ENCODE results near the gene PTPN9.

The PTPN9 gene

GRCh38 chr15:75493732-75494131 lies 85.4 kb downstream of the PTPN9 start:
- TF ChIP-seq FOXM1 (IDR thresholded peaks at IDR 0.05; ENCODE audit: borderline replicate concordance, low read depth) (no peak), RAD21 (IDR thresholded peaks at IDR 0.05; ENCODE audit: low read depth) (no peak), EGR1 (IDR thresholded peaks at IDR 0.05) (no peak), USF1 (IDR thresholded peaks at IDR 0.05) (no peak), TAF1 (IDR thresholded peaks at IDR 0.05; ENCODE audit: low read depth) (no peak), ZBTB7A (IDR thresholded peaks at IDR 0.05; ENCODE audit: low read depth) (no peak), TCF12 (IDR thresholded peaks at IDR 0.05; ENCODE audit: low read depth) (no peak), EP300 (IDR thresholded peaks at IDR 0.05; ENCODE audit: borderline replicate concordance) (no peak), CREB1 (IDR thresholded peaks at IDR 0.05; ENCODE audit: low read depth) (no peak), YY1 (IDR thresholded peaks at IDR 0.05; ENCODE audit: low read depth) (no peak), CEBPB (IDR thresholded peaks at IDR 0.05) (no peak), TEAD4 (IDR thresholded peaks at IDR 0.05) (no peak), NFIC (IDR thresholded peaks at IDR 0.05) (no peak), REST (IDR thresholded peaks at IDR 0.05; ENCODE audit: low read depth) (no peak)
- TF ChIP-seq, protein P1, sequence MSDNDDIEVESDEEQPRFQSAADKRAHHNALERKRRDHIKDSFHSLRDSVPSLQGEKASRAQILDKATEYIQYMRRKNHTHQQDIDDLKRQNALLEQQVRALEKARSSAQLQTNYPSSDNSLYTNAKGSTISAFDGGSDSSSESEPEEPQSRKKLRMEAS (IDR thresholded peaks at IDR 0.05), result no peak

DNA sequence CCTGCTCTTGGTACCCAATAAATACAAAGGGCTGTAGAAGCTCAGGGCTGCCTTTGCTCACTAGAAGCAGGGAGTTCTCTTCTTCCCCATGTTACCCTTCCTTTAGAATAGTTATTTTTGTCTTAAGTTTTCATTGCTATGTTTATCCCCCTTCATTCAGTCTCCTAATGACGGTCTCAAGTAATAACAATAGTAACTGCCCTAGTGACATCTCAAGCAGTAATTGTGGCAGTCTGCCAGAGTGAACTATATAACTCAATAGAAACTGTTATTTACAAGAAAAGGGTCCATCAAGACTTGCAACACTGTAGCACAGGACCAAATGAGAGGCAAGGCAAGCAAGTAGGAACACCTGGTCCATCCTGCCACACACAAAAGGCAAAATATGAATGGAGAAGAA lies 95.2 kb downstream of the PTPN9 start:
- TF ChIP-seq ZBTB7A (IDR thresholded peaks at IDR 0.05; ENCODE audit: low read depth), result no peak
- TF ChIP-seq RAD21 (IDR thresholded peaks at IDR 0.05; ENCODE audit: low read depth), result no peak
- no peak for TF ChIP-seq TEAD4 (IDR thresholded peaks at IDR 0.05)

DNA sequence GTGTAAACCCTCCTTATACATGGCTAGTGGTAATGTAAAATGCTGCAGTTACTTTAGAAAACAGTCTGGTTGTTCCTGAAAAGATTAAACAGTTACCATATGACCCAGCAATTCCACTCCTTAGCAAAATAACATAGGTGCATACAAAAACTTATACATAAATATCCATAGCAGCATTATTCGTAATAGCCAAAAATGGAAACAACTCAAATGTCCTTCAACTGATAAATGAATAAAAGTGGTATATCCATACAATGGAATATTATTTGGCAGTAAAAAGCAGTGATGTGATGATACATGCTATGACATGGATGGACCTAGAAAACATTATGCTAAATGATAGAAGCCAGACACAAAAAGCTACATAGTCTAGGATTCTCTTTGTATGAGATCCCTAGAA lies 96.0 kb downstream of the PTPN9 start:
- TF ChIP-seq TEAD4 (IDR thresholded peaks at IDR 0.05), result no peak
- TF ChIP-seq EGR1 (IDR thresholded peaks at IDR 0.05), result no peak
- TF ChIP-seq, protein P1 (IDR thresholded peaks at IDR 0.05), result no peak
- no peak for TF ChIP-seq REST (IDR thresholded peaks at IDR 0.05; ENCODE audit: low read depth)
- TF ChIP-seq NFIC (IDR thresholded peaks at IDR 0.05), result no peak
- TF ChIP-seq YY1 (IDR thresholded peaks at IDR 0.05; ENCODE audit: low read depth), result no peak
- TF ChIP-seq FOXM1 (IDR thresholded peaks at IDR 0.05; ENCODE audit: borderline replicate concordance, low read depth), result no peak
- TF ChIP-seq EP300 (IDR thresholded peaks at IDR 0.05; ENCODE audit: borderline replicate concordance), result no peak
- no peak for TF ChIP-seq ZBTB7A (IDR thresholded peaks at IDR 0.05; ENCODE audit: low read depth)
- no peak for TF ChIP-seq TCF12 (IDR thresholded peaks at IDR 0.05; ENCODE audit: low read depth)
- no peak for TF ChIP-seq RAD21 (IDR thresholded peaks at IDR 0.05; ENCODE audit: low read depth)
- no peak for TF ChIP-seq CEBPB (IDR thresholded peaks at IDR 0.05)
- no peak for TF ChIP-seq TAF1 (IDR thresholded peaks at IDR 0.05; ENCODE audit: low read depth)
- TF ChIP-seq CREB1 (IDR thresholded peaks at IDR 0.05; ENCODE audit: low read depth), result no peak
- TF ChIP-seq USF1 (IDR thresholded peaks at IDR 0.05), result no peak

- no peak for TF ChIP-seq CEBPB (IDR thresholded peaks at IDR 0.05)
Observed at GRCh38 chr15:75479670-75480069, 99.4 kb downstream of the PTPN9 start.

GRCh38 chr15:75468913-75469598 lies 110.1 kb downstream of the PTPN9 start:
- TF ChIP-seq EGR1 (IDR thresholded peaks at IDR 0.05) (no peak), YY1 (IDR thresholded peaks at IDR 0.05; ENCODE audit: low read depth) (no peak), EP300 (IDR thresholded peaks at IDR 0.05; ENCODE audit: borderline replicate concordance) (no peak), TEAD4 (IDR thresholded peaks at IDR 0.05) (no peak), FOXM1 (IDR thresholded peaks at IDR 0.05; ENCODE audit: borderline replicate concordance, low read depth) (no peak), USF1 (IDR thresholded peaks at IDR 0.05) (no peak), CREB1 (IDR thresholded peaks at IDR 0.05; ENCODE audit: low read depth) (no peak), ZBTB7A (IDR thresholded peaks at IDR 0.05; ENCODE audit: low read depth) (no peak), RAD21 (IDR thresholded peaks at IDR 0.05; ENCODE audit: low read depth) (no peak), TCF12 (IDR thresholded peaks at IDR 0.05; ENCODE audit: low read depth) (no peak)
- TF ChIP-seq, protein P1 (IDR thresholded peaks at IDR 0.05), result no peak
